ENCODE measurements around the gene SLC45A2. TPM values are rescaled to one million over a fixed set of nuclear protein-coding genes. Genes with fewer than 3 reads are reported as not detected.
"Not testable (repeated sequence)": the region's sequence is repeated elsewhere in the genome, so short reads cannot be mapped to it uniquely, and the experiment has no call there.

Gene SLC45A2
- total and polyA plus RNA-seq, 2 of the 8 experiments (the other 6 are each of a cell fraction or from before 2014, with no cell fraction given) = 0.09 TPM; not detected in 1

- H2BK120ac ChIP-seq (replicated peaks; ENCODE audit: low read depth, low read length); H3K56ac ChIP-seq (replicated peaks; ENCODE audit: insufficient read length, low read depth, low read length); H2AK5ac ChIP-seq (ENCODE audit: low read depth, low read length); H2BK20ac ChIP-seq (ENCODE audit: low read length); H4K20me1 ChIP-seq (replicated peaks in 1 of 2; ENCODE audit: control insufficient read depth in 1 of 2, insufficient read depth in 2 of 2, low read length in 2 of 2); H3K9ac ChIP-seq (replicated peaks in 1 of 4; ENCODE audit: extremely low read depth in 1 of 4, low read depth in 3 of 4, low read length in 3 of 4); H4K8ac ChIP-seq (ENCODE audit: extremely low read depth, insufficient read depth, low read length); H2BK5ac ChIP-seq (ENCODE audit: low read depth, low read length); H3K4me3 ChIP-seq (ENCODE audit: extremely low read depth in 1 of 4, insufficient read depth in 2 of 4, low read depth in 3 of 4, low read length in 4 of 4); H3K23me2 ChIP-seq (ENCODE audit: low read depth, low read length); H3K14ac ChIP-seq (ENCODE audit: insufficient read length); POLR2A ChIA-PET (ENCODE audit: partially characterized antibody); H3K27ac ChIP-seq (ENCODE audit: low read depth, low read length); H3K9me3 ChIP-seq (ENCODE audit: insufficient read depth in 2 of 2, low read depth in 1 of 2, low read length in 1 of 2); H3K4me2 ChIP-seq (ENCODE audit: insufficient read depth in 1 of 2, low read depth in 2 of 2, low read length in 2 of 2); DNase-seq (ENCODE audit: low read depth in 1 of 2, low spot score in 2 of 2); H3K79me2 ChIP-seq (ENCODE audit: control insufficient read depth in 1 of 2, insufficient read depth in 2 of 2, low read length in 2 of 2); FAIRE-seq; H2AFZ ChIP-seq (ENCODE audit: low read length); H3K79me1 ChIP-seq (ENCODE audit: low read depth, low read length); H3K27me3 ChIP-seq (replicated peaks in 1 of 4; ENCODE audit: control insufficient read depth in 3 of 4, extremely low read depth in 1 of 4, insufficient read depth in 3 of 4, low read length in 3 of 4); H4K91ac ChIP-seq (replicated peaks; ENCODE audit: insufficient read length, low read length); H2BK15ac ChIP-seq (ENCODE audit: low read length); H3K36me3 ChIP-seq (ENCODE audit: control insufficient read depth in 2 of 4, insufficient read depth in 4 of 4, low read length in 3 of 4); H4K5ac ChIP-seq (ENCODE audit: insufficient read length, low read depth, low read length); H3K4ac ChIP-seq (replicated peaks; ENCODE audit: insufficient read length, low read depth, low read length); H2BK12ac ChIP-seq (ENCODE audit: low read depth, low read length); H3K18ac ChIP-seq (ENCODE audit: extremely low read depth, low read length); H3K4me1 ChIP-seq (replicated peaks in 1 of 4; ENCODE audit: control insufficient read depth in 3 of 4, insufficient read depth in 4 of 4, low read length in 3 of 4); CTCF ChIA-PET (ENCODE audit: partially characterized antibody); H3K23ac ChIP-seq (ENCODE audit: insufficient read length): not testable (repeated sequence)
- 81% methylated on average over 3 of the region's 3 CpGs; no CpG with 5 or more reads in 1 of the 2 experiments for WGBS, 2 experiments (ENCODE audit: extremely low coverage in 1 of 2, insufficient coverage in 1 of 2, insufficient read length in 1 of 2, insufficient replicate concordance in 2 of 2, low coverage in 1 of 2, low lambda C conversion rate in 2 of 2, missing lambda C conversion rate in 1 of 2)
Measured at GRCh38 chr5:33914844-33915243, 69.6 kb downstream of the SLC45A2 start.
